Measurements from ENCODE around the gene TMCC2. TPM values are rescaled to one million over a fixed set of nuclear protein-coding genes. Genes with fewer than 3 reads are reported as not detected.

TMCC2 gene
- total and polyA plus RNA-seq, 2 of the 4 experiments (the other 2 are of a cell fraction): 2.0 to 4.2 TPM

GRCh38 chr1:205321162-205321958, 93.6 kb downstream of the TMCC2 start, which contains the start of gene NUAK2 (continued):
- TF ChIP-seq USF2 (IDR thresholded peaks at IDR 0.05; ENCODE audit: low read depth, low read length): peak; percentile 92

DNA sequence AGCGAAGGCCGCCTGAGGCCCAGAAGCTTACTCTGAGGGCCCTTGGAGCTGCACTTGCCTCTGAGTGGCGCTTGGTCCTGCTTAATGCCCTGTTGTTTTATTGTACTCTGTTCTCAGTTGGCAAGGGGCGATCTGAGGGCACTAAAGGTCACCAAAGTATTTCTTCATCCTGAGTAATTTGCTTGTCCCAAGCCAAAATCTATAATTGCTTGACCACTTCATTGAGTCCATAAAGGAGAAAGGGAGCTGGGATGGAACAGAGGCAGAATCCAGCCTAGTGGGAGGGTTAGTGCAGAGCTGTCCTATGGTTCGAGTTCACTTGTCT, 94.2 kb downstream of the TMCC2 start:
- dilution Hi-C loops (cut with HindIII; ENCODE audit: low sequenced_read_pairs, unreplicated experiment): no loop called here
- no peak for DNase-seq
- TF ChIP-seq CTCF (conservative IDR thresholded peaks at IDR 0.05; ENCODE audit: low read depth, low read length): no peak
- no peak for TF ChIP-seq FOS (IDR thresholded peaks at IDR 0.05; ENCODE audit: low read depth, low read length)
- TF ChIP-seq RCOR1 (IDR thresholded peaks at IDR 0.05; ENCODE audit: insufficient replicate concordance, low read length): no peak
- CTCF ChIA-PET: interaction anchor here (0.7 to 1.2 kb wide), 3 partner anchors 43 to 66 kb away, joined by 3 to 4 read pairs (median 3); no protein-coding TSS in a partner anchor
- Histone ChIP-seq H2BK20ac (ENCODE audit: low read depth, low read length) (no peak overlapping the region), H3K23ac (ENCODE audit: low read depth, low read length) (peak overlapping the region; percentile 29; the same call in 1 of the 2 replicates), H3K27me3 (ENCODE audit: control insufficient read depth, insufficient read depth, low read length) (no peaks in the 10 kb centered on the region), H2BK5ac (ENCODE audit: low read depth, low read length, poor library complexity, severe bottlenecking) (no peak overlapping the region), H3K4me2 (ENCODE audit: low read depth, low read length) (peak overlapping the region; percentile 66), H3K27ac (ENCODE audit: insufficient read depth, low read length) (no peak overlapping the region), H3K79me1 (ENCODE audit: low read depth in 1 of 2, low read length in 2 of 2) (peaks cover 5 to 53% of the 10 kb centered on the region in 2 experiments; a peak in 3 of 4 replicates), H3K4ac (ENCODE audit: low read depth, low read length) (peak overlapping the region; percentile 46; the same call in 1 of the 2 replicates), H3K14ac (replicated peaks; ENCODE audit: low read depth, low read length) (no peak overlapping the region), H4K5ac (ENCODE audit: low read depth, low read length) (no peak overlapping the region), H3K56ac (ENCODE audit: extremely low read depth, insufficient read depth, low read length) (no peak overlapping the region), H4K8ac (ENCODE audit: low read depth in 2 of 2, low read length in 2 of 2) (peak overlapping the region in 1 of 2 experiments; percentile 46; a peak in 1 of 4 replicates), H2AK5ac (ENCODE audit: low read depth, low read length) (0 out of 2 replicates have a peak overlapping the region, but pooled peaks have one; percentile 2), H3K36me3 (ENCODE audit: control insufficient read depth, insufficient read depth, low read length) (no peaks in the 10 kb centered on the region; the same call in 1 of the 2 replicates), H3K4me3 (ENCODE audit: insufficient read depth, low read depth, low read length) (peak overlapping the region; percentile 2; the same call in 1 of the 2 replicates), H3K9me1 (ENCODE audit: insufficient read depth, low read length) (peaks cover 30% of the 10 kb centered on the region), H2AFZ (replicated peaks; ENCODE audit: low read length, poor library complexity) (peak overlapping the region; percentile 85), H3K9ac (ENCODE audit: low read depth, low read length) (no peak overlapping the region), H3K4me1 (ENCODE audit: control insufficient read depth, insufficient read depth, low read length) (peaks cover 30% of the 10 kb centered on the region), H3K9me3 (ENCODE audit: control insufficient read depth, insufficient read depth, low read length) (no peaks in the 10 kb centered on the region), H2AK9ac (replicated peaks; ENCODE audit: low read depth, low read length, poor library complexity) (no peak overlapping the region), H4K91ac (ENCODE audit: insufficient read depth, low read depth, low read length) (no peak overlapping the region; the same call in 1 of the 2 replicates), H4K20me1 (ENCODE audit: insufficient read depth, low read length) (peaks cover 42% of the 10 kb centered on the region), H2BK15ac (ENCODE audit: low read depth, low read length) (peak overlapping the region; percentile 2; the same call in 1 of the 3 replicates), H3K18ac (ENCODE audit: low read depth, low read length) (no peak overlapping the region), H2BK120ac (ENCODE audit: low read depth, low read length) (peak overlapping the region; percentile 30; the same call in 1 of the 2 replicates)
- no peak for ATAC-seq (ENCODE audit: low read depth)
- POLR2A ChIA-PET (ENCODE audit: unreplicated experiment): interaction anchor here (0.6 kb wide), 2 partner anchors 48 to 221 kb away, joined by 3 to 4 read pairs; no protein-coding TSS in a partner anchor
- WGBS, 2 experiments (ENCODE audit: extremely low coverage in 2 of 2, insufficient read length in 1 of 2): 6% methylated on average over 2 of the region's 5 CpGs; no CpG with 5 or more reads in 1 of the 2 experiments
- no TSS peak for BruUV-seq (replicated peaks)
- in situ Hi-C loops (cut with MboI; ENCODE audit: low sequenced_read_pairs): loop anchor here (5.0 kb wide), 1 partner anchor 45 kb away; no protein-coding TSS in a partner anchor
- intact Hi-C loops (cut with micrococcal nuclease): loop anchor here (1.0 to 10.0 kb wide), 4 partner anchors 21 to 147 kb away; no protein-coding TSS in a partner anchor
